K562 (cell line): ENCODE data around the gene TTC19. TPM values are rescaled to one million over a fixed set of nuclear protein-coding genes. Genes with fewer than 3 reads are reported as not detected.

Experiments used
- ARNT ChIP-seq, 2 experiments: fragments of 450-650 bp; IDR thresholded peaks; 2 replicates each; pipeline ENCODE4 v1.6.1; 2016; ENCODE audit warnings: mild to moderate bottlenecking in 1 of 2
- CHD1 ChIP-seq: fragments of 200-600 bp; sonication (generic); IDR thresholded peaks from one replicate; pipeline ENCODE4 v1.6.1; 2012; ENCODE audit warnings: mild to moderate bottlenecking, moderate library complexity, low read length, inconsistent platforms
- CREB1 ChIP-seq, 2 experiments: sonication (generic) in 1 of 2; formaldehyde crosslinking in 1 of 2; IDR thresholded peaks; 2 replicates each; pipeline versions ENCODE4 v1.6.1 to v1.8.0; 2012 to 2022; ENCODE audit warnings: inconsistent platforms in 1 of 2, mild to moderate bottlenecking in 1 of 2, missing genetic modification reagents in 1 of 2, moderate library complexity in 1 of 2
- CXXC5 ChIP-seq: fragments of 250-450 bp; sonication (Bioruptor Pico); IDR thresholded peaks from 2 replicates; pipeline ENCODE4 v1.8.0; 2022; ENCODE audit warnings: inconsistent platforms, mild to moderate bottlenecking, moderate library complexity
- ELF4 ChIP-seq: fragments of 450-650 bp; formaldehyde crosslinking; IDR thresholded peaks from 2 replicates; pipeline ENCODE4 v1.4.0; 2022; ENCODE audit warnings: missing genetic modification characterization
- ESRRA ChIP-seq: fragments of 450-650 bp; IDR thresholded peaks from 2 replicates; pipeline ENCODE4 v1.6.1; 2014; ENCODE audit warnings: low read depth, mild to moderate bottlenecking, moderate library complexity, borderline replicate concordance
- KDM5B ChIP-seq: fragments of 200-600 bp; sonication (generic); IDR thresholded peaks from 2 replicates; pipeline ENCODE4 v1.6.1; 2012; ENCODE audit warnings: low read depth, mild to moderate bottlenecking, moderate library complexity, low read length, control low read depth, inconsistent platforms; ENCODE audit not compliant: insufficient replicate concordance
- KLF13 ChIP-seq: fragments of 450-650 bp; IDR thresholded peaks from 2 replicates; pipeline ENCODE4 v1.6.1; 2016; ENCODE audit warnings: missing genetic modification characterization, low read depth, mild to moderate bottlenecking, missing compliant biosample characterization, moderate library complexity, borderline replicate concordance
- NR3C1 ChIP-seq: sonication (generic); formaldehyde crosslinking; IDR thresholded peaks from 2 replicates; pipeline ENCODE4 v1.8.1; 2022; ENCODE audit warnings: missing genetic modification reagents
- PRPF4 ChIP-seq: fragments of 200-400 bp; formaldehyde crosslinking; IDR thresholded peaks from one replicate; pipeline ENCODE4 v1.6.1; 2017; ENCODE audit warnings: low read length, low read depth, mild to moderate bottlenecking; ENCODE audit not compliant: insufficient read depth, poor library complexity, severe bottlenecking
- SREBF1 ChIP-seq: fragments of 150-350 bp; IDR thresholded peaks from 2 replicates; pipeline ENCODE4 v1.6.1; 2014; ENCODE audit warnings: antibody characterized with exemption, low read depth, low read length, borderline replicate concordance
- ZEB2 ChIP-seq: fragments of 450-650 bp; IDR thresholded peaks from 2 replicates; pipeline ENCODE4 v1.6.1; 2016
- ZNF75A ChIP-seq: fragments of 450-650 bp; formaldehyde crosslinking; IDR thresholded peaks from 2 replicates; pipeline ENCODE4 v1.4.0; 2020; ENCODE audit warnings: mild to moderate bottlenecking
- polyA plus RNA-seq, 8 experiments: library from polyadenylated mRNA; depleted of rRNA in 4 of 8; stranded (reverse) in 5 of 8; unstranded in 3 of 8; fragments of >200 nt; fragmentation: Nextera tagmentation in 2 of 8; fragmentation: Illumina TruSeq in 1 of 8; extraction: Ambion mirVana in 2 of 8; extraction: Trizol in 1 of 8; gene quantifications; 2 replicates each; pipeline versions ENCODE4 v1.2.1 to v1.2.3, GENCODE V29; 2011 to 2014; ENCODE audit warnings: inconsistent platforms in 1 of 8, missing spikeins in 1 of 8
- total RNA-seq, 7 experiments: library from RNA; depleted of rRNA in 6 of 7; stranded (reverse); fragments of >200 nt in 6 of 7; fragmentation: Illumina TruSeq in 2 of 7; extraction: Trizol in 2 of 7; gene quantifications; 2 replicates each; pipeline versions ENCODE4 v1.2.1 to v1.2.3, GENCODE V29; 2011 to 2021; ENCODE audit warnings: low replicate concordance in 1 of 7
- TF ChIP-seq, protein P1 (sequence below): fragments of 450-650 bp; IDR thresholded peaks from 2 replicates; pipeline ENCODE4 v1.6.1; 2017; ENCODE audit warnings: antibody characterized with exemption
- TF ChIP-seq, protein P2 (sequence below): fragments of 450-650 bp; formaldehyde crosslinking; IDR thresholded peaks from 2 replicates; pipeline ENCODE4 v1.4.0; 2022; ENCODE audit warnings: missing genetic modification characterization
- TF ChIP-seq, protein P3 (sequence below), 2 experiments: IDR thresholded peaks; 2 replicates each; pipeline ENCODE4 v1.6.1; 2011; ENCODE audit warnings: borderline replicate concordance in 1 of 2, control low read depth in 1 of 2, low read depth in 1 of 2, low read length in 1 of 2, mild to moderate bottlenecking in 1 of 2, mixed read lengths in 1 of 2, moderate library complexity in 1 of 2; ENCODE audit not compliant: insufficient read depth in 1 of 2, insufficient read length in 1 of 2, poor library complexity in 1 of 2, severe bottlenecking in 1 of 2; ENCODE audit errors: extremely low read depth in 1 of 2
- TF ChIP-seq, protein P4 (sequence below): fragments of 450-650 bp; IDR thresholded peaks from one replicate; pipeline ENCODE4 v1.6.1; 2018; ENCODE audit warnings: mild to moderate bottlenecking, moderate library complexity; ENCODE audit not compliant: partially characterized antibody
- TF ChIP-seq, protein P5 (sequence below): fragments of 450-650 bp; IDR thresholded peaks from 2 replicates; pipeline ENCODE4 v1.6.1; 2017; ENCODE audit warnings: mild to moderate bottlenecking, moderate library complexity

TTC19 gene
- total and polyA plus RNA-seq, 9 of the 15 experiments (the other 6 are each of a cell fraction or from before 2014, with no cell fraction given): 8.1 to 60.8 (median 25.3) TPM

DNA sequence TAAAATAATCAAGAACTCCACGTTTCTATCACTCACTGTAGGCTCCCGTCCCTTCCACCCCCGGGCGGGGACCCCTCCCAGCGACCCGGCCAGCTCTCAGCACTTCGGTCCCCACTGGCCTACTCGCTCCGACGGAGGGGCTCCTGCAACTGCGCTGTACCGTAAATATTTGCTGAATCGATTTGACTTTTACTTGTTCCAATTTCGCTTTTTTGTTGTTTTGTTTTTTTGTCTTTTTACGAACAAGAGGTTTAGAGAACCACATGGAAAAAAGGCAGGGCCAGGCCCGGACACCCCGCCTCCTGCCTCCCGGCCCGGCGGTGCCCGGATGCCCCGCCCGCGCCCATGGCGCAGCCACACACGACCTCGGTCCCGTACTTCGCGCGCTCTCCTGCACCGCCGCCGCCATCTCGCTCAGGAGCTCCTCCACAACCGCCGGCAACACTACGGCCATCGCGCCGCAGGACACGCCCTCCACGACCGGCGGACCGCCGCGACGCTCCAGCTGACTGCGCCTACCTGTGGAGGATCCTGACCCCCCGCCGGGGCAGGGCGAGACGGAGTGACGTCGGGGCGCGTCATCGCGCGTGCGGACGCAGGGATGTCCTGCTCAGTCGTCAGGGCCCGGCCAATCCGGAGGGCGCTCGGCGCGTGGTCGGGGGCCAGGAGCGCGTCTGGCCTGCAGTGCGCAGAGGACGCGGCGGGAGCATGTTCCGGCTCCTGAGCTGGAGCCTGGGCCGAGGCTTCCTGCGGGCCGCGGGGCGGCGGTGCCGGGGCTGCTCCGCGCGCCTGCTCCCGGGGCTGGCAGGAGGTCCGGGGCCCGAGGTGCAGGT is at the start of gene TTC19, which contains the start of gene ZSWIM7 (continued):
- TF ChIP-seq CXXC5 (CRISPR knock-in tag) (peak; percentile 98), CREB1 (IDR thresholded peaks at IDR 0.05) (peak; percentile 98), CREB1 (CRISPR knock-in tag; IDR thresholded peaks at IDR 0.05) (peak; percentile 98), CHD1 (no peak), ZNF75A (no peak), SREBF1 (no peak), PRPF4 (no peak), ZEB2 (peak; percentile 82), KLF13 (tag) (peak; percentile 70; the same call in 1 of the 2 replicates), ELF4 (CRISPR knock-in tag) (no peak), NR3C1 (CRISPR knock-in tag) (peak; percentile 56; the same call in 1 of the 2 replicates), KDM5B (peak; percentile 83), ESRRA (peak; percentile 67; the same call in 1 of the 2 replicates), ARNT (IDR thresholded peaks at IDR 0.05) (no peak)
- TF ChIP-seq, protein P1, sequence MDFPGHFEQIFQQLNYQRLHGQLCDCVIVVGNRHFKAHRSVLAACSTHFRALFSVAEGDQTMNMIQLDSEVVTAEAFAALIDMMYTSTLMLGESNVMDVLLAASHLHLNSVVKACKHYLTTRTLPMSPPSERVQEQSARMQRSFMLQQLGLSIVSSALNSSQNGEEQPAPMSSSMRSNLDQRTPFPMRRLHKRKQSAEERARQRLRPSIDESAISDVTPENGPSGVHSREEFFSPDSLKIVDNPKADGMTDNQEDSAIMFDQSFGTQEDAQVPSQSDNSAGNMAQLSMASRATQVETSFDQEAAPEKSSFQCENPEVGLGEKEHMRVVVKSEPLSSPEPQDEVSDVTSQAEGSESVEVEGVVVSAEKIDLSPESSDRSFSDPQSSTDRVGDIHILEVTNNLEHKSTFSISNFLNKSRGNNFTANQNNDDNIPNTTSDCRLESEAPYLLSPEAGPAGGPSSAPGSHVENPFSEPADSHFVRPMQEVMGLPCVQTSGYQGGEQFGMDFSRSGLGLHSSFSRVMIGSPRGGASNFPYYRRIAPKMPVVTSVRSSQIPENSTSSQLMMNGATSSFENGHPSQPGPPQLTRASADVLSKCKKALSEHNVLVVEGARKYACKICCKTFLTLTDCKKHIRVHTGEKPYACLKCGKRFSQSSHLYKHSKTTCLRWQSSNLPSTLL: peak; percentile 82
- TF ChIP-seq, protein P2, sequence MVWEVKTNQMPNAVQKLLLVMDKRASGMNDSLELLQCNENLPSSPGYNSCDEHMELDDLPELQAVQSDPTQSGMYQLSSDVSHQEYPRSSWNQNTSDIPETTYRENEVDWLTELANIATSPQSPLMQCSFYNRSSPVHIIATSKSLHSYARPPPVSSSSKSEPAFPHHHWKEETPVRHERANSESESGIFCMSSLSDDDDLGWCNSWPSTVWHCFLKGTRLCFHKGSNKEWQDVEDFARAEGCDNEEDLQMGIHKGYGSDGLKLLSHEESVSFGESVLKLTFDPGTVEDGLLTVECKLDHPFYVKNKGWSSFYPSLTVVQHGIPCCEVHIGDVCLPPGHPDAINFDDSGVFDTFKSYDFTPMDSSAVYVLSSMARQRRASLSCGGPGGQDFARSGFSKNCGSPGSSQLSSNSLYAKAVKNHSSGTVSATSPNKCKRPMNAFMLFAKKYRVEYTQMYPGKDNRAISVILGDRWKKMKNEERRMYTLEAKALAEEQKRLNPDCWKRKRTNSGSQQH (CRISPR knock-in tag): no peak
- TF ChIP-seq, protein P3, sequence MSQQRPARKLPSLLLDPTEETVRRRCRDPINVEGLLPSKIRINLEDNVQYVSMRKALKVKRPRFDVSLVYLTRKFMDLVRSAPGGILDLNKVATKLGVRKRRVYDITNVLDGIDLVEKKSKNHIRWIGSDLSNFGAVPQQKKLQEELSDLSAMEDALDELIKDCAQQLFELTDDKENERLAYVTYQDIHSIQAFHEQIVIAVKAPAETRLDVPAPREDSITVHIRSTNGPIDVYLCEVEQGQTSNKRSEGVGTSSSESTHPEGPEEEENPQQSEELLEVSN (IDR thresholded peaks at IDR 0.05; ENCODE audit: borderline replicate concordance in 1 of 2, extremely low read depth in 1 of 2, insufficient read depth in 1 of 2, insufficient read length in 1 of 2, low read depth in 1 of 2, low read length in 1 of 2, poor library complexity in 1 of 2, severe bottlenecking in 1 of 2): peak; percentile 76 to 86
- TF ChIP-seq, protein P4, sequence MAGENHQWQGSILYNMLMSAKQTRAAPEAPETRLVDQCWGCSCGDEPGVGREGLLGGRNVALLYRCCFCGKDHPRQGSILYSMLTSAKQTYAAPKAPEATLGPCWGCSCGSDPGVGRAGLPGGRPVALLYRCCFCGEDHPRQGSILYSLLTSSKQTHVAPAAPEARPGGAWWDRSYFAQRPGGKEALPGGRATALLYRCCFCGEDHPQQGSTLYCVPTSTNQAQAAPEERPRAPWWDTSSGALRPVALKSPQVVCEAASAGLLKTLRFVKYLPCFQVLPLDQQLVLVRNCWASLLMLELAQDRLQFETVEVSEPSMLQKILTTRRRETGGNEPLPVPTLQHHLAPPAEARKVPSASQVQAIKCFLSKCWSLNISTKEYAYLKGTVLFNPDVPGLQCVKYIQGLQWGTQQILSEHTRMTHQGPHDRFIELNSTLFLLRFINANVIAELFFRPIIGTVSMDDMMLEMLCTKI: no peak
- TF ChIP-seq, protein P5, sequence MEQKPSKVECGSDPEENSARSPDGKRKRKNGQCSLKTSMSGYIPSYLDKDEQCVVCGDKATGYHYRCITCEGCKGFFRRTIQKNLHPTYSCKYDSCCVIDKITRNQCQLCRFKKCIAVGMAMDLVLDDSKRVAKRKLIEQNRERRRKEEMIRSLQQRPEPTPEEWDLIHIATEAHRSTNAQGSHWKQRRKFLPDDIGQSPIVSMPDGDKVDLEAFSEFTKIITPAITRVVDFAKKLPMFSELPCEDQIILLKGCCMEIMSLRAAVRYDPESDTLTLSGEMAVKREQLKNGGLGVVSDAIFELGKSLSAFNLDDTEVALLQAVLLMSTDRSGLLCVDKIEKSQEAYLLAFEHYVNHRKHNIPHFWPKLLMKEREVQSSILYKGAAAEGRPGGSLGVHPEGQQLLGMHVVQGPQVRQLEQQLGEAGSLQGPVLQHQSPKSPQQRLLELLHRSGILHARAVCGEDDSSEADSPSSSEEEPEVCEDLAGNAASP: no peak
